ENCODE data around the gene CBL.

The CBL gene

DNA sequence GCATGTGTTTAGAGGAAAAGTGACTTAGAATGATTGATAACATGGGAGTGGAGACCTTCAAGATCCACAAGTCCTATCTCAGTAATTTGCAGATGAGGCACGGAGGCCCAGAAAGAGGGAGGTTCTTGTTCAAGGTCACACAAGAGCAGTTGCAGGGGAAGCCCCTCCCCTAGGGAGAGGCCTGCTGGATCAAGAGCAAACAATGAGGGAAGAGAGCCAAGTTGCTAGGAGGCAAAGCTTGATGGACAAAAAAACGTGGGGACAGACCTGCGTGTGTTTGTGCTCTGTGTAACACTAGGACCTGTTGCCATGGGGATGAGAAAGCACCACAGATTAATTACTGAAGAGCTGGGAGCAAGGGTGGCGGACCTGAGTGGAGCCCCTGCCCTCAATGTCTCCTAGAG, 146.7 kb downstream of the CBL start:
- H3K27ac Mint-ChIP-seq: no peak overlapping the region
- DNase-seq: no peak
- no peak overlapping the region for H3K4me3 Mint-ChIP-seq
- peaks cover 8% of the 10 kb centered on the region for H3K4me1 Mint-ChIP-seq (ENCODE audit: low read depth)
- H3K36me3 Mint-ChIP-seq (ENCODE audit: low read depth): no peaks in the 10 kb centered on the region
- H3K9me3 Mint-ChIP-seq: no peaks in the 10 kb centered on the region
- peaks cover 47% of the 10 kb centered on the region for H3K27me3 Mint-ChIP-seq

DNA sequence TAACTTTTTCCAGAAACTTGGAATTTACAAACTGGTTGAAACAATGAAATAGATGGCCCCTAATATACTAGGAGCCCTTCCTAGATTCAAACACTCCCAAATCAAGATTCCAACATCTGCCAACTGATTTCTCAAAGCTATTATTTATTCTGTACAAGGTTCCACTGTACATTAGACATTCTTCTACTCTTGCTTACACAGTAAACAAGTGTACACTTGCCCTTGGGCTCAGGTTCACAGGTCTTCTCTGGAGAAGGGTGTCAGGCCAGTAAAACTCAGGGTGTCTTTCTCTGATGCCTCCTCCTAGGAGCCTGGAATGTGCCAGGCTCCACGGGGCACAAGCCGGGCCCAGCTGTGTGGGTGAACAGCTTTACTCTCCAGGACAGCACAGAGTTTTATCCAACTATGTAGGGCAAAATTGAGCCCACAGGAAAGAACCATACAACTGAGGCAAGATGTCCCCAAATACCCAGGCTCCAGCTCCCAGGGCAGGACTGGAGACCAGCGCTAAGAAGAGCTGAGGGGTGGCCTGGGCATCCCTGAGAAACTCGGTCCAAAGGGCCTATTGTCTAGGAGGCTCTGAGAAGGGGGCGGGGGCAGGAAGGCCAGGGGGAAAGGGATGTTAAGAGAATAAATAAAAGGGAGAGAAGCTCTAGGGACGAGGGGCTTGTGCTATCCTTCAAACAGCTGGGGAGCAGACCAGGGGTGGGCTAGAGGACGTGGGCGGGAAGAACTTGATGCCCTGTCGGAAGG, 149.1 kb downstream of the CBL start:
- Mint-ChIP-seq H3K4me1 (ENCODE audit: low read depth) (peaks cover 8% of the 10 kb centered on the region), H3K27ac (no peak overlapping the region), H3K36me3 (ENCODE audit: low read depth) (no peaks in the 10 kb centered on the region), H3K9me3 (no peaks in the 10 kb centered on the region), H3K4me3 (no peak overlapping the region), H3K27me3 (peaks cover 51% of the 10 kb centered on the region)
- DNase-seq: no peak

GRCh38 chr11:119356349-119357031, 150.4 kb downstream of the CBL start:
- Mint-ChIP-seq H3K36me3 (ENCODE audit: low read depth) (no peaks in the 10 kb centered on the region), H3K27me3 (peaks cover 50% of the 10 kb centered on the region), H3K9me3 (no peaks in the 10 kb centered on the region)

GRCh38 chr11:119357074-119357473, 150.9 kb downstream of the CBL start:
- H3K4me1 Mint-ChIP-seq (ENCODE audit: low read depth): peaks cover 19% of the 10 kb centered on the region
- DNase-seq: no peak
- peaks cover 47% of the 10 kb centered on the region for H3K27me3 Mint-ChIP-seq
- no peaks in the 10 kb centered on the region for H3K9me3 Mint-ChIP-seq
- H3K36me3 Mint-ChIP-seq (ENCODE audit: low read depth): no peaks in the 10 kb centered on the region
- no peak overlapping the region for H3K4me3 Mint-ChIP-seq
- no peak overlapping the region for H3K27ac Mint-ChIP-seq

More at GRCh38 chr11:119356349-119357031, 150.4 kb downstream of the CBL start:
- DNase-seq: peak; percentile 82
- Mint-ChIP-seq H3K4me1 (ENCODE audit: low read depth) (peaks cover 13% of the 10 kb centered on the region), H3K4me3 (peak overlapping the region; percentile 78), H3K27ac (peak overlapping the region; percentile 44)
